ENCODE measurements around the gene PARVB.

DNA sequence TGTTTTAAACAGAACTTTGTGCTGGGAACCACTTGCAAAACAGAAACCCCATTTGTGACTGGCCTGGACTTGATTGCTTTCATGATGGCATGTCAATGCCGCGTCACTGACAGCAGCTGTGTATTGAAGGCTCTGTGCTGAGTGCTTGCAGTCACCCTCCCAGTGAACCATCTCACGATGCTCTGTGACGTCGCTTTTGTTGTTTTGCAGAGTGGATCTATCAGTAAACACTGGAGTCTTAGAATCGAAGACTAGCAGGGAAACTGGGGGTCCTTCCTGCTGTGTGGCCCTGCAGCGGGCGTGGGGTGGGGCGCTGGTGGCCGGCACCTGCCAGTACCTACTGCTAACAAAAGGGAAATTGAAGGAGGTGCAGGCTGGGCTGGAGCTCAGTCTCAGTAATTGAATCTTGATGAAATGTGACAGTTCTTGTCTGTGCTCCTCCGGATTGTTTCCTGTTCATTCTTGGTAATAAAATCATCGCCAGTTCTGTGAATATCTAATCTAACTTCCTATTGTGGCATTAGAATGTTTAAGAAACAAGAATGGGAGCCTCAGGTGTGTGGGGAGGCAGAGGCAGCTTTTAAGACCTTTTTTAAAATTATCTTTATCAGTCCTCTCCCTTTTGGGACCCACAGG lies 106.1 kb downstream of the PARVB start:
- TF ChIP-seq, protein P1, sequence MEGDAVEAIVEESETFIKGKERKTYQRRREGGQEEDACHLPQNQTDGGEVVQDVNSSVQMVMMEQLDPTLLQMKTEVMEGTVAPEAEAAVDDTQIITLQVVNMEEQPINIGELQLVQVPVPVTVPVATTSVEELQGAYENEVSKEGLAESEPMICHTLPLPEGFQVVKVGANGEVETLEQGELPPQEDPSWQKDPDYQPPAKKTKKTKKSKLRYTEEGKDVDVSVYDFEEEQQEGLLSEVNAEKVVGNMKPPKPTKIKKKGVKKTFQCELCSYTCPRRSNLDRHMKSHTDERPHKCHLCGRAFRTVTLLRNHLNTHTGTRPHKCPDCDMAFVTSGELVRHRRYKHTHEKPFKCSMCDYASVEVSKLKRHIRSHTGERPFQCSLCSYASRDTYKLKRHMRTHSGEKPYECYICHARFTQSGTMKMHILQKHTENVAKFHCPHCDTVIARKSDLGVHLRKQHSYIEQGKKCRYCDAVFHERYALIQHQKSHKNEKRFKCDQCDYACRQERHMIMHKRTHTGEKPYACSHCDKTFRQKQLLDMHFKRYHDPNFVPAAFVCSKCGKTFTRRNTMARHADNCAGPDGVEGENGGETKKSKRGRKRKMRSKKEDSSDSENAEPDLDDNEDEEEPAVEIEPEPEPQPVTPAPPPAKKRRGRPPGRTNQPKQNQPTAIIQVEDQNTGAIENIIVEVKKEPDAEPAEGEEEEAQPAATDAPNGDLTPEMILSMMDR (IDR thresholded peaks at IDR 0.05) = no peak
- no peak for TF ChIP-seq POLR2A (IDR thresholded peaks at IDR 0.05)

Data from body of pancreas (tissue), 4 donors.